ENCODE data around the gene NDFIP2. TPM values are rescaled to one million over a fixed set of nuclear protein-coding genes. Genes with fewer than 3 reads are reported as not detected.

NDFIP2 gene
- total RNA-seq, 2 experiments from 2014 or later = 0.54 to 4.0 TPM

- no peak overlapping the region for H3K27ac ChIP-seq (ENCODE audit: low read depth, low read length, poor library complexity, severe bottlenecking)
- POLR2A ChIA-PET = no interaction called here
- H3K9me3 ChIP-seq (ENCODE audit: low read length) = no peaks in the 10 kb centered on the region
- no peak for DNase-seq (ENCODE audit: low spot score)
- CTCF ChIA-PET (ENCODE audit: unreplicated experiment) = no interaction called here
- no peaks in the 10 kb centered on the region for H3K79me2 ChIP-seq (ENCODE audit: insufficient read depth, low read depth, low read length)
- no peaks in the 10 kb centered on the region for H4K20me1 ChIP-seq (ENCODE audit: insufficient read depth, low read length)
- TF ChIP-seq EZH2phosphoT487 (IDR thresholded peaks at IDR 0.05; ENCODE audit: borderline replicate concordance, low read depth, low read length) (no peak), CTCF (conservative IDR thresholded peaks at IDR 0.05; ENCODE audit: low read length) (no peak)
- no peaks in the 10 kb centered on the region for H3K4me1 ChIP-seq (ENCODE audit: insufficient read depth, low read length, poor library complexity, severe bottlenecking)
- intact Hi-C loops (cut with micrococcal nuclease; ENCODE audit: unreplicated experiment) = no loop called here
- H3K36me3 ChIP-seq (ENCODE audit: insufficient read depth, low read length) = no peaks in the 10 kb centered on the region
- no peak overlapping the region for H2AFZ ChIP-seq (ENCODE audit: low read length)
- no TSS peak for BruUV-seq (replicated peaks)
- no peak overlapping the region for H3K4me3 ChIP-seq (ENCODE audit: low read depth, low read length, poor library complexity, severe bottlenecking)
- no peaks in the 10 kb centered on the region for H3K9me2 ChIP-seq (ENCODE audit: insufficient read depth, low read length)
- no peak overlapping the region for H3K4me2 ChIP-seq (ENCODE audit: low read length)
Measured at GRCh38 chr13:79468402-79468801, 12.6 kb upstream of the NDFIP2 start.

- BruUV-seq (replicated peaks) = no TSS peak
- Histone ChIP-seq H3K4me3 (ENCODE audit: low read depth, low read length, poor library complexity, severe bottlenecking) (no peak overlapping the region), H3K79me2 (ENCODE audit: insufficient read depth, low read depth, low read length) (no peaks in the 10 kb centered on the region), H4K20me1 (ENCODE audit: insufficient read depth, low read length) (no peaks in the 10 kb centered on the region), H2AFZ (ENCODE audit: low read length) (no peak overlapping the region), H3K36me3 (ENCODE audit: insufficient read depth, low read length) (no peaks in the 10 kb centered on the region), H3K9me2 (ENCODE audit: insufficient read depth, low read length) (no peaks in the 10 kb centered on the region), H3K4me1 (ENCODE audit: insufficient read depth, low read length, poor library complexity, severe bottlenecking) (no peaks in the 10 kb centered on the region), H3K9me3 (ENCODE audit: low read length) (no peaks in the 10 kb centered on the region), H3K27ac (ENCODE audit: low read depth, low read length, poor library complexity, severe bottlenecking) (no peak overlapping the region), H3K4me2 (ENCODE audit: low read length) (no peak overlapping the region)
- no peak for DNase-seq (ENCODE audit: low spot score)
- CTCF ChIA-PET (ENCODE audit: unreplicated experiment) = no interaction called here
- POLR2A ChIA-PET = no interaction called here
- intact Hi-C loops (cut with micrococcal nuclease; ENCODE audit: unreplicated experiment) = no loop called here
- TF ChIP-seq CTCF (conservative IDR thresholded peaks at IDR 0.05; ENCODE audit: low read length) (no peak), EZH2phosphoT487 (IDR thresholded peaks at IDR 0.05; ENCODE audit: borderline replicate concordance, low read depth, low read length) (no peak)
Measured at GRCh38 chr13:79468819-79469218, 12.1 kb upstream of the NDFIP2 start.

DNA sequence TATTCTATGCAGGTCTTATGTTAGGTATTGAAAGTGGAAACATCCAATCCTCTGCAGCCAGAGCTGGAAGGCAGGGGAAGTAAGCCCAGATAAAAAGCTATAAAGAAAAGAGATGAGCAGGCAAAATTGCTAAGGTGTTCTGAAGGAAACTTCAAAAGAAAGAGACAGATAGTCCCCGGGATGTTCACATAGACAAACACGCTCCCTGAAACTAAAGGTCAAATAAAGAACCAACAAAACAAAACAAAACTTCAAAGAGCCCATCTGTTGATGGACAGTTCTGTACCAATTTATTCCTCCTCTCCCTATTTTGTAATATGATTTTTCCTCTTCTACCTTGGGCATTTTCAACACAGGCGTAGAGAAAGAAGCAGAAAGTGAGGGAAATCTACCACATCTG is 11.3 kb upstream of the NDFIP2 start:
- POLR2A ChIA-PET = interaction anchor here (0.7 kb wide), 2 partner anchors 16 to 925 kb away, joined by 3 read pairs; no protein-coding TSS in a partner anchor
- no TSS peak for BruUV-seq (replicated peaks)
- Histone ChIP-seq H2AFZ (ENCODE audit: low read length) (no peak overlapping the region), H3K4me3 (ENCODE audit: low read depth, low read length, poor library complexity, severe bottlenecking) (no peak overlapping the region), H3K27ac (ENCODE audit: low read depth, low read length, poor library complexity, severe bottlenecking) (no peak overlapping the region), H3K79me2 (ENCODE audit: insufficient read depth, low read depth, low read length) (no peaks in the 10 kb centered on the region), H3K4me1 (ENCODE audit: insufficient read depth, low read length, poor library complexity, severe bottlenecking) (no peaks in the 10 kb centered on the region), H3K4me2 (ENCODE audit: low read length) (no peak overlapping the region), H3K9me2 (ENCODE audit: insufficient read depth, low read length) (no peaks in the 10 kb centered on the region), H3K36me3 (ENCODE audit: insufficient read depth, low read length) (no peaks in the 10 kb centered on the region), H3K9me3 (ENCODE audit: low read length) (no peaks in the 10 kb centered on the region), H4K20me1 (ENCODE audit: insufficient read depth, low read length) (no peaks in the 10 kb centered on the region)
- TF ChIP-seq CTCF (conservative IDR thresholded peaks at IDR 0.05; ENCODE audit: low read length) = no peak
- TF ChIP-seq EZH2phosphoT487 (IDR thresholded peaks at IDR 0.05; ENCODE audit: borderline replicate concordance, low read depth, low read length) = no peak
- intact Hi-C loops (cut with micrococcal nuclease; ENCODE audit: unreplicated experiment) = no loop called here
- no peak for DNase-seq (ENCODE audit: low spot score)
- CTCF ChIA-PET (ENCODE audit: unreplicated experiment) = no interaction called here

Measured in OCI-LY7 (cell line).